Lung (tissue), 12 donors: Measurements from ENCODE around the gene LIPC. TPM values are rescaled to one million over a fixed set of nuclear protein-coding genes. Genes with fewer than 3 reads are reported as not detected.

Source experiments
- ATAC-seq: fragments of 200-7000 bp; cut with Tn5 transposase; one replicate; pipeline ENCODE4 v1.9.1; 2020; ENCODE audit warnings: moderate number of reproducible peaks; ENCODE audit not compliant: insufficient read depth, low FRiP score
- DNase-seq, 3 donors: peaks; one replicate each; pipeline ENCODE4 v3.0.0-alpha.2; 2013 to 2017
- H3K27ac ChIP-seq, 2 donors: one replicate each; pipeline ENCODE4 v1.5.1; 2013; ENCODE audit warnings: mild to moderate bottlenecking in 2 of 2, moderate library complexity in 2 of 2, control low read depth in 1 of 2, inconsistent platforms in 1 of 2, low read depth in 1 of 2, low read length in 1 of 2
- H3K27me3 ChIP-seq, 3 donors: one replicate each; pipeline ENCODE4 v1.5.1; 2013; ENCODE audit warnings: low read length in 2 of 3; ENCODE audit not compliant: control insufficient read depth in 3 of 3, insufficient read depth in 3 of 3
- H3K36me3 ChIP-seq, 4 donors: one replicate each; pipeline ENCODE4 v1.5.1; 2013; ENCODE audit warnings: low read length in 4 of 4, mild to moderate bottlenecking in 1 of 4, moderate library complexity in 1 of 4; ENCODE audit not compliant: control insufficient read depth in 4 of 4, insufficient read depth in 4 of 4
- H3K4me1 ChIP-seq, 5 donors: one replicate each; pipeline ENCODE4 v1.5.1; 2013; ENCODE audit warnings: low read length in 5 of 5, mild to moderate bottlenecking in 2 of 5, moderate library complexity in 1 of 5; ENCODE audit not compliant: control insufficient read depth in 5 of 5, insufficient read depth in 5 of 5
- H3K4me3 ChIP-seq: one replicate; pipeline ENCODE4 v1.5.1; 2013; ENCODE audit warnings: mild to moderate bottlenecking, control low read depth, moderate library complexity
- H3K9ac ChIP-seq, 2 donors: one replicate each; pipeline ENCODE4 v1.5.1; 2013; ENCODE audit warnings: low read length in 2 of 2, control low read depth in 1 of 2; ENCODE audit not compliant: insufficient read depth in 1 of 2
- H3K9me3 ChIP-seq, 4 donors: one replicate each; pipeline ENCODE4 v1.5.1; 2013; ENCODE audit warnings: low read length in 3 of 4, mild to moderate bottlenecking in 1 of 4, moderate library complexity in 1 of 4; ENCODE audit not compliant: control insufficient read depth in 4 of 4, insufficient read depth in 3 of 4
- CTCF ChIP-seq: IDR thresholded peaks from 2 replicates; pipeline ENCODE4 v1.5.1; 2012; ENCODE audit warnings: mild to moderate bottlenecking; ENCODE audit errors: control extremely low read depth, extremely low read depth
- WGBS, 2 donors: extraction: QIAGEN DNeasy Blood & Tissue Kit; methylation state at CpG; one replicate each; pipeline ENCODE4 v1.1.7; 2013; 5-methylcytosine and 5-hydroxymethylcytosine counted together
- polyA plus RNA-seq, 2 donors: library from polyadenylated mRNA; stranded (reverse); fragments of 200-250 nt; gene quantifications; one replicate each; pipeline ENCODE4 v1.2.1, GENCODE V29; 2013
- total RNA-seq, 2 donors: library from RNA; depleted of rRNA in 1 of 2; stranded (reverse); fragments of >200 nt in 1 of 2; gene quantifications; one replicate each; pipeline ENCODE4 v1.2.1, GENCODE V29; 2014 to 2021
- donor health status: control.
- donor health status: control.
- donor health status: Bipolar disorder and iron deficiency.
- donor health status: healthy.
- donor health status: DM: yes; HTN: yes; CAD: no.

Gene LIPC
- total and polyA plus RNA-seq, 4 donors = 0.20 to 0.57 (median 0.40) TPM

GRCh38 chr15:58523634-58524033 is 91.8 kb downstream of the LIPC start:
- H3K4me3 ChIP-seq = no peak overlapping the region
- no peak overlapping the region for H3K9ac ChIP-seq
- no peaks in the 10 kb centered on the region for H3K27me3 ChIP-seq
- H3K36me3 ChIP-seq = no peaks in the 10 kb centered on the region
- no peak for DNase-seq
- H3K27ac ChIP-seq = no peak overlapping the region
- 86 to 93% methylated on average over 5 of the region's 5 CpGs for WGBS, 2 donors
- no peak for ATAC-seq
- TF ChIP-seq CTCF = no peak
- H3K4me1 ChIP-seq = peaks cover 0 to 16% (median 6%) of the 10 kb centered on the region in 5 donors
- no peaks in the 10 kb centered on the region for H3K9me3 ChIP-seq

DNA sequence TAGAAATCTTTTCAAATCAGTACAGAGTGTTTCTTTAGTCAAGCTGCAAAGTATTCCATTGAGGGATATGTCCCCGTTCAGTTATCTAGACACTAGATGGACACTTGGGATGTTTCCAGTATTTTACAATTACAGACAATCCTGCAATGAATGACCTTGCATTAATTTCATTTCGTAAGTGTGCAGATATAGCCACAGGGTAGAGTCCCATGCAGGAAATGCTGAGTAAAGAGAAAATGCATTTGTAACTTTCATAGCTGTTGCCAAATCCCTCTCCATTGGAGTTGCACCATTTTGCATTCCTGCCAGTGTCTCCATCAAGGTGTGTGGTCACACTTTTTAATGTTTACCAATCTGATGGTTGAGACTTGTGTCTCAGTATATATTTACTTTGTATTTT is 92.5 kb downstream of the LIPC start:
- 25 to 49% methylated on average over 2 of the region's 2 CpGs for WGBS, 2 donors
- Histone ChIP-seq H3K4me1 (peaks cover 0 to 16% (median 6%) of the 10 kb centered on the region in 5 donors), H3K4me3 (no peak overlapping the region), H3K9ac (no peak overlapping the region), H3K27ac (no peak overlapping the region), H3K9me3 (no peaks in the 10 kb centered on the region), H3K27me3 (no peaks in the 10 kb centered on the region), H3K36me3 (no peaks in the 10 kb centered on the region)
- DNase-seq (no peak), ATAC-seq (no peak)
- TF ChIP-seq CTCF = no peak

DNA sequence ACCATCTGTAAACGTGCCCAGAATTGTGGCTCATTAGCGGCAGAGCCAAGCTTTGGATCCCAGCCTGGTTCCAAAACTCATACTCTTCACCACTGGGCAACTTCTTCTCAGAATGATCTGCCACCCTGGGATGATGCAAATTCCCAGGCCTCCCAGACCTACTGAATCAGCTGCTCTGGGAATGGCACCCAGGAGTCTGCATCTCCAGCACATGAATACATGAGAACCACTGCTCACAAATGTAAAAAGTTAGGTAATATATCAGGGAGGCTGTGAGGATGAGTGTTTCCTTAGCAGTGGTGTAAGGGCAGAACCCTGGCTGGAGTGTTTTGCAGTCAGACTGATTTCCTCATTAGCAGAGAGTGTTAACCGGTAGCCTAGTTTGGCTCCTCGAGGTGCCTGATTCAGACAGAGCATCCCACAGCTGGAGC is 94.2 kb downstream of the LIPC start:
- H3K36me3 ChIP-seq = no peaks in the 10 kb centered on the region
- no peak overlapping the region for H3K9ac ChIP-seq
- TF ChIP-seq CTCF = no peak
- H3K9me3 ChIP-seq = no peaks in the 10 kb centered on the region
- no peak overlapping the region for H3K4me3 ChIP-seq
- no peak for DNase-seq
- no peaks in the 10 kb centered on the region for H3K27me3 ChIP-seq
- 54 to 76% methylated on average over 4 of the region's 4 CpGs for WGBS, 2 donors
- H3K27ac ChIP-seq = peak overlapping the region in 1 of 2 donors; percentile 25
- no peak for ATAC-seq
- peaks cover 0 to 8% (median 1%) of the 10 kb centered on the region in 5 donors for H3K4me1 ChIP-seq

- Histone ChIP-seq H3K4me1 (peaks cover 0 to 5% (median 0%) of the 10 kb centered on the region in 5 donors), H3K27me3 (no peaks in the 10 kb centered on the region), H3K4me3 (no peak overlapping the region), H3K36me3 (no peaks in the 10 kb centered on the region), H3K9ac (no peak overlapping the region), H3K27ac (peak overlapping the region in 1 of 2 donors; percentile 25), H3K9me3 (no peaks in the 10 kb centered on the region)
- no peak for TF ChIP-seq CTCF
- WGBS, 2 donors = 48 to 70% methylated on average over 7 of the region's 7 CpGs
- DNase-seq (no peak), ATAC-seq (no peak)
These were observed 94.9 kb downstream of the LIPC start for GRCh38 chr15:58526647-58527192.
